Natural killer cell (primary cell): ENCODE data around the gene FAM43B. TPM values are rescaled to one million over a fixed set of nuclear protein-coding genes. Genes with fewer than 3 reads are reported as not detected.

Experiments
- ATAC-seq, 3 donors: fragments of 150-1000 bp in 2 of 3; fragments of 200-7000 bp in 1 of 3; cut with Tn5 transposase; 1 replicate in 1 of 3; 2 replicates in 2 of 3; pipeline ENCODE4 v1.10.0; 2021; ENCODE audit warnings: mild to moderate bottlenecking in 2 of 3, moderate library complexity in 2 of 3
- DNase-seq, 2 donors: peaks; one replicate each; pipeline versions ENCODE4 v3.0.0 to v3.0.0-alpha.2; 2013 to 2021; ENCODE audit warnings: mixed read lengths in 1 of 2
- H3K27ac ChIP-seq: one replicate; pipeline ENCODE4 v1.5.1; 2013; ENCODE audit warnings: mild to moderate bottlenecking, low read length
- H3K27me3 ChIP-seq: one replicate; pipeline ENCODE4 v1.6.1; 2013; ENCODE audit warnings: low read length; ENCODE audit not compliant: control insufficient read depth, insufficient read depth
- H3K36me3 ChIP-seq: one replicate; pipeline ENCODE4 v1.6.1; 2013; ENCODE audit warnings: low read length; ENCODE audit not compliant: control insufficient read depth, insufficient read depth
- H3K4me1 ChIP-seq: one replicate; pipeline ENCODE4 v1.6.1; 2013; ENCODE audit warnings: low read length; ENCODE audit not compliant: control insufficient read depth, insufficient read depth
- H3K4me3 ChIP-seq: one replicate; pipeline ENCODE4 v1.5.1; 2013; ENCODE audit warnings: low read length
- H3K9me3 ChIP-seq: one replicate; pipeline ENCODE4 v1.6.1; 2013; ENCODE audit warnings: low read length; ENCODE audit not compliant: control insufficient read depth, insufficient read depth
- H3K27ac Mint-ChIP-seq, 2 donors: one replicate each; pipeline ENCODE4 v1.8.0; 2022; ENCODE audit warnings: mild to moderate bottlenecking in 2 of 2, mixed read lengths in 2 of 2, moderate library complexity in 1 of 2
- H3K27me3 Mint-ChIP-seq, 2 donors: one replicate each; pipeline ENCODE4 v1.8.0; 2022; ENCODE audit warnings: low read depth in 2 of 2, mixed read lengths in 2 of 2
- H3K36me3 Mint-ChIP-seq: one replicate; pipeline ENCODE4 v1.8.0; 2022; ENCODE audit warnings: mixed read lengths
- H3K4me1 Mint-ChIP-seq, 2 donors: one replicate each; pipeline ENCODE4 v1.8.0; 2022; ENCODE audit warnings: mixed read lengths in 2 of 2
- H3K4me3 Mint-ChIP-seq: one replicate; pipeline ENCODE4 v1.8.0; 2022; ENCODE audit warnings: mild to moderate bottlenecking, moderate library complexity, mixed read lengths
- H3K9me3 Mint-ChIP-seq, 2 donors: one replicate each; pipeline ENCODE4 v1.8.0; 2022; ENCODE audit warnings: mixed read lengths in 2 of 2
- CTCF ChIP-seq: fragments of 200-600 bp; IDR thresholded peaks from one replicate; pipeline ENCODE4 v1.8.0; 2022; ENCODE audit warnings: antibody characterized with exemption
- WGBS: methylation state at CpG from one replicate; pipeline ENCODE4 v1.1.7; 2013; ENCODE audit warnings: missing lambda C conversion rate; ENCODE audit not compliant: insufficient coverage; 5-methylcytosine and 5-hydroxymethylcytosine counted together
- intact Hi-C: fragments of 100-400 bp; cut with micrococcal nuclease; formaldehyde crosslinking; loops from one replicate; pipeline ENCODE4 v1.14.2; 2022
- total RNA-seq, 4 donors: library from RNA; stranded (reverse); fragments of 120-200 nt in 1 of 4; gene quantifications; one replicate each; pipeline versions ENCODE4 v1.2.3 to v1.2.4, GENCODE V29; 2013 to 2022

The FAM43B gene
- total RNA-seq, 3 donors from 2014 or later (not counting 1 experiment from before 2014, with no cell fraction given): not detected

- Mint-ChIP-seq H3K4me3 (no peak overlapping the region), H3K27me3 (no peaks in the 10 kb centered on the region), H3K4me1 (no peaks in the 10 kb centered on the region), H3K36me3 (no peaks in the 10 kb centered on the region), H3K27ac (no peak overlapping the region), H3K9me3 (no peaks in the 10 kb centered on the region)
- Histone ChIP-seq H3K27ac (no peak overlapping the region), H3K4me3 (no peak overlapping the region), H3K27me3 (no peaks in the 10 kb centered on the region), H3K36me3 (no peaks in the 10 kb centered on the region), H3K9me3 (no peaks in the 10 kb centered on the region), H3K4me1 (no peaks in the 10 kb centered on the region)
- WGBS: 59% methylated on average over 12 of the region's 13 CpGs
- no peak for ATAC-seq
- intact Hi-C loops: no loop called here
- DNase-seq: no peak
- no peak for TF ChIP-seq CTCF
These were observed 26.5 kb downstream of the FAM43B start for GRCh38 chr1:20578721-20579395.

GRCh38 chr1:20584890-20585289, 32.5 kb downstream of the FAM43B start:
- H3K36me3 Mint-ChIP-seq: no peaks in the 10 kb centered on the region
- H3K4me3 Mint-ChIP-seq: no peak overlapping the region
- peaks cover 18 to 26% of the 10 kb centered on the region in 2 donors for H3K27me3 Mint-ChIP-seq
- DNase-seq (no peak), ATAC-seq (no peak)
- WGBS: 11% methylated on average over 2 of the region's 2 CpGs
- Histone ChIP-seq H3K4me3 (no peak overlapping the region), H3K9me3 (no peaks in the 10 kb centered on the region), H3K4me1 (peaks cover 15% of the 10 kb centered on the region), H3K27me3 (peaks cover 8% of the 10 kb centered on the region), H3K36me3 (no peaks in the 10 kb centered on the region), H3K27ac (no peak overlapping the region)
- TF ChIP-seq CTCF: no peak
- no peak overlapping the region for H3K27ac Mint-ChIP-seq
- H3K9me3 Mint-ChIP-seq: no peaks in the 10 kb centered on the region
- peaks cover 7 to 11% of the 10 kb centered on the region in 2 donors for H3K4me1 Mint-ChIP-seq
- intact Hi-C loops: no loop called here

- peaks cover 15% of the 10 kb centered on the region for H3K4me1 ChIP-seq
- WGBS: 86% methylated on average over 8 of the region's 10 CpGs
- DNase-seq (no peak), ATAC-seq (no peak)
- H3K9me3 Mint-ChIP-seq: no peaks in the 10 kb centered on the region
- no peaks in the 10 kb centered on the region for H3K36me3 ChIP-seq
- peaks cover 12 to 19% of the 10 kb centered on the region in 2 donors for H3K4me1 Mint-ChIP-seq
- peaks cover 13% of the 10 kb centered on the region for H3K27me3 ChIP-seq
- intact Hi-C loops: no loop called here
- no peak overlapping the region for H3K4me3 ChIP-seq
- H3K27ac Mint-ChIP-seq: no peak overlapping the region
- H3K36me3 Mint-ChIP-seq: no peaks in the 10 kb centered on the region
- no peaks in the 10 kb centered on the region for H3K9me3 ChIP-seq
- no peak for TF ChIP-seq CTCF
- no peak overlapping the region for H3K4me3 Mint-ChIP-seq
- peaks cover 28 to 45% of the 10 kb centered on the region in 2 donors for H3K27me3 Mint-ChIP-seq
- no peak overlapping the region for H3K27ac ChIP-seq
These were observed 34.7 kb downstream of the FAM43B start for GRCh38 chr1:20586953-20587660.
